IPS-11a (cell line): Measurements from ENCODE around the gene FXYD7.
"Not testable (repeated sequence)": the region's sequence is repeated elsewhere in the genome, so short reads cannot be mapped to it uniquely, and the experiment has no call there.

Experiments used
- H3K4me3 ChIP-seq: one replicate; pipeline ENCODE4 v1.5.1; 2013; ENCODE audit warnings: low read depth, low read length, control low read depth

The FXYD7 gene

GRCh38 chr19:35142606-35143230 lies 337 bp upstream of the FXYD7 start:
- peak overlapping the region; percentile 52 for H3K4me3 ChIP-seq

- H3K4me3 ChIP-seq = no peak overlapping the region
Observed at GRCh38 chr19:35143818-35144217, 763 bp downstream of the FXYD7 start.

DNA sequence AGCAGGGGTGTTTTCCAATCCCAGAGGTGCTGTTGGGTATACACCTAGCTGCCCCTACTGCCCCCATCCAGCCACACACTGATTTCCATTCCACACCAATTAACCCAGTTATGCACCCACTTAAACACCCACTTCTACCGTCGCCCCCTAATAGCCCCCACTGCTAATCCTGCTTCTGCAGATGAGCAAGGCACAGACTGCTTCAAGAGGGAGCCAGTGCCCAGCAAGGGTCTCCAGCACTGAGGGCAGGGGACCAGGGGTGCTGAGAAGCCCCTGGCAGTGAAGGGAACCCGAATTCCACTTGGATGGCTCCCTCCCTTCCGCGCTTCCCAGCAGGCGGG lies 1.2 kb downstream of the FXYD7 start:
- H3K4me3 ChIP-seq = no peak overlapping the region

DNA sequence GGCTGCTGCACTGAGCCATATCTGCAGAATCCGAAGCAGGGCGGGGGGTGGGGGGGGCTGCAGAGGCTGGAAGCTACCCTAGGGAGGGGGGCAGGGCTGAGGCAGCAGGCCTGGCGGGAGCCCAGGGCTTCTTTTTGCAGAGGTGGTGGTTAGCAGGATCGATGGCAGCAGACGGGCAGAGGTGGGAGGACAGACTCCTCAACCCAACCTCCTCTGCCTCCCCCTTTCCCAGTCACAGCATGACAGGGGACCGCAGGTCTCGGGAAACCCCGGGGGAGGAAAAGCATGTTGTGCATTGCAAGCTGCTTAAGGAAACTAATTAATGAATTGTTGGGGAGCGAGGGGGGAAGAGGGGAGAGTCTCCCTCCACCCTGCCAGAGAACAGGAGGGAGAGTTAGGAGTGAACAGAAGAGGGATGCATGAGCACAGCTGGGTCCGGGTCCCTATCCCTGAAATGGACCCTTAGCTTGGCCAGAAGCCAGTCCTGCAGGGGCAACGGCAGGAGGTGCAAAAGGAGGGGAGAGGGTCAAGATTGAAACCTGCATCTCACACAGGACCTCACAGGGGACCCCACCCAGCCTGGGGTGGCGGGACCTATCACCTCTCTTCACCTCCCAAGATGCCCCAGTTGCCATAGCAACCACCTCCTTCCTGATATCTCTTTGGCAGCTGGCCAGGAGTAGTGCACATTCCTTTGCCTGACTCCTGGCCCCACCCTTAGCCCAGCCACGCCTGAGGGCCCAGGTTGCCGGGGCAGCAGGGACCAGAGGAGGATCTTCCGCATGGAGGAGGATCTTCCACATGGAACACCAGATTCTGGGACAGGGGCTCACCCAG lies 1.8 kb downstream of the FXYD7 start:
- H3K4me3 ChIP-seq = no peak overlapping the region

DNA sequence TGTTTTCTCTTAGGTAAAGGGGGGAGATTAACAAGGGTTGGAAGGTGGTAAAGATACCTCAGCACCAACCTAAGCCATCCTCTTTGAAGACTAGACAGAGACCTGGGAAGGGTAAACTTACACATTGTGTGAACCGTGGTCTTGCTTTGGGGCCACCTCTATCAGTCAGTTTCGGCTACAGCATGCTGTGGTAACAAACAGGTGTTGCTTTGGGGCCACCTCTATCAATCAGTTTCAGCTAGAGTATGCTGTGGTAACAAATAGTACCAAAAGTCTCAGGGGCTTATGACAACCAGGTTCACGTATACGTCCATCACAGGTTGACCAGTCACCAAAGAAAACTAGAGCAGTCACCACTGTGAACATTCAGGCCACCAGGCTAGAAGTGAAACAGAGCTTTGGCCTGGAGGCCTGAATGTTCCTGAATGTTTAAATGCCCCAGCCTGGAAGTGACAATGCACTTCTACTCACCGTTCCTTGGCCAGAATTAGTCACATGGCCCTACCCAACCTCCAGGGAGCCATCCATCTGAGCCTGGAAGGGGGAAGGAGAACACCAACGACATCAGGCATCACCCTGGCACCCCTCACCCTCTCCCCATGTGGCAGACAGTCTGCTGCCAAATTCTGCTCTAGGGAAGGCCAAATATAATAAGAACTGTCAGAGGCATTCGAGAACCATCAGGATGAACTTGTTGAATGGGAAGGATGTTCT lies 3.8 kb downstream of the FXYD7 start:
- no peak overlapping the region for H3K4me3 ChIP-seq

DNA sequence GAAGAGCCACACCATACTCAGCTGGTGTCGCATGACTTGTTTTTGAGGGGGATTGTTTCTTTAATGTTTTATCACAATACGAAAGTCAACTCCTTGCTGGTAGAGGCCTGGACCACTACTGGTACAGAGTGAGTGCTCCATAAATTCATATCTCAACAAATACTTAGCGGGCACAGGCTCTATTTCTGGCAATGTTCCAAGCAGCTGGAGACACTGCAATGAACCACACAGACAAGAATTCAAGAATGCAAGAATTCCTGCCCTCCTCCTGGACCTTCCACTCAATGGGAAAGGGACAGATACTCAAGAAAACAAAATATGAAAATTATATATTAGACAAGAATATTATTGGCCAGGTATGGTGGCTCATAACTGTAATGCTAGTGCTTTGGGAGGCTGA lies 6.4 kb downstream of the FXYD7 start:
- H3K4me3 ChIP-seq = no peak overlapping the region

- H3K4me3 ChIP-seq = no peak overlapping the region
Observed at GRCh38 chr19:35150445-35150844, 7.4 kb downstream of the FXYD7 start.

DNA sequence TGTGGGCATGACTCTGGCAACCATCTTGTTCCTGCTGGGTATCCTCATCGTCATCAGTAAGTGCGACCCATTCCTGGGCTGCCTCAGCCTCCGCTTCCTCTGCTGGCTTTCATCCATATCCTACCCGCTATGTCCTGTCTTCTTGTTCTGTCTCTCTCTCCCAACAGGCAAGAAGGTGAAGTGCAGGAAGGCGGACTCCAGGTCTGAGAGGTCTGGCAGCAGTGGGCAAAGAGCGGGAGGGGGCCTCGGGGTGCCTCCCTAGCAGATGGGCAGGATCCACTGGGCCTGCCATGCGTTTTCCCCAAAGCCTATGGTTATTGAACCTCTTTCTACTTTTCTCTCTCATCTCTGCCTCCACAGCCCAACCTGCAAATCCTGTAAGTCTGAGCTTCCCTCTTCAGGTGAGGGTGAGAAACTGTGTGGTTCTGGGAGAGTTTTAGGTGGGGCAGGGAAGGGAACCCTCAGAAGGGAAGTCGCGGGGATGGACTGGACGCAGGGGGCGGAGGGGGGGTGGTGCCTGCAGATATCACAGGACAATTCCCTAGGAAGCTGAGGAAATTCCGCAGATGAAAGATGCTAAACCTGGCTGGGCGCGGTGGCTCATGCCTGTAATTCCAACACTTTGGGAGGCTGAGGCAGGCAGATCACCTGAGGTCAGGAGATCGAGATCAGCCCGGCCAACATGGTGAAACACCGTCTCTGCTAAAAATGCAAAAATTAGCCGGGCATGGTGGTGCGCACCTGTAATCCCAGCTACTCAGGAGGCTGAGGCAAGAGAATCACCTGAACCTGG lies 8.4 kb downstream of the FXYD7 start:
- H3K4me3 ChIP-seq = no peak overlapping the region

DNA sequence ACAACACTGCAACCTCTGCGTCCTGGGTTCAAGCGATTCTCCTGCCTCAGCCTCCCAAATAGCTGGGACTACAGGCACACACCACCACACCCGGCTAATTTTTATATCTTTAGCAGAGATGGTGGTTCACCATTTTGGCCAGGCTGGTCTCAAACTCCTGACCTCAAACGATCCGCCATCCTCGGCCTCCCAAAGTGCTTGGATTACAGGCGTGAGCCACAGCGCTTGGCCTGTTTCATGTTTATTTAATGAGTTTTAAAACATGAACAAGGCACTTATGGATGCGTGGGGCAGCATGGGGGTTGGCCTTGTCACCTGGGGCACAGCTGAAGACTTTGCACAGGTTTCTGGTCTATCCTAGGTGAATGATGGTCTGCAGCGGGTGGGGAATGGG lies 10.1 kb downstream of the FXYD7 start:
- H3K4me3 ChIP-seq = not testable (repeated sequence)

DNA sequence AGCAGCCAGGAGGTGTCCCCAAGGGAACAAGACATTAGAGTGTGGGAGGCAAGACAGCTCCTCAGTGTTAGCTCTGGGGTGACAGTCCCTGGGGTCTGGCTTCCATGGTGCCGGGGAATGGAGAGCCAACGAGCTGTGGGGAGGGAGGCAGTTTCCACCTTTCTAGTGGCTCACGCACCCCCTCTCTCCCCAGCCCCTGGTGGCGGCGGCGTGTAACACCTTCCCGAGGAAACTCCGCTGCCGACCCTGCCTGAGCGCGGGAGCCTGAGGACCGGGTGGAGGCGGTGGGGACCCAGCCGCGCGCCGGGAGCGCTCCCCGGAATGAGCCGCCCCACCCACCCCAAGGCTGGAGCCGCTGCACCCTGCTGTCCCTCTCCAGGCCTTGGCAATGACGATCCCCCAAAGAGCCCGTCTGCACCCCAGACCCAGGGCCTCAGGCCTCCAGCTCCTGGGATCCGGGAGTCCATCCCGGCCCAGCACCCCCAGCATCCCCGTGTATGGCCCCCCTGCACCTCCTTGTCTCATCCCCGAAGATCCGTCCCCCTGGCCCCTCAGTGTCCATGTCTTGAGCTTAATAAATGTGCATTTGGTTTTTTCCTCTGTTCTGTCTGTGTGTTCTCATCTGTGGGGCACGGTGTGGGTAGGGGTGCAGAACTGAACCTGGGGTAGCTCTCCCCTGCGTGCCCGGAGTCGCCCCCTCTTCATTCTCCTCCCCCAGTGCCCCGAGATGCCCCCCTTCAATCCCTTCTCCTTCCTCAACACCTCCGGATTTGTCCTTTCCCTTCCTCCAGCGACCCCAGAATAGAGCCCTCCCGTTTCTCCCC lies 10.9 kb downstream of the FXYD7 start:
- peak overlapping the region; percentile 72 for H3K4me3 ChIP-seq

GRCh38 chr19:35154525-35155406 lies 11.7 kb downstream of the FXYD7 start, which contains the start of gene FXYD5:
Gene FXYD5, plus strand, starts transcription at chr19:35154735. Its CDS starts 816 bp downstream, at chr19:35155551.
- H3K4me3 ChIP-seq = peak within 1 kb of the TSS; percentile 72

DNA sequence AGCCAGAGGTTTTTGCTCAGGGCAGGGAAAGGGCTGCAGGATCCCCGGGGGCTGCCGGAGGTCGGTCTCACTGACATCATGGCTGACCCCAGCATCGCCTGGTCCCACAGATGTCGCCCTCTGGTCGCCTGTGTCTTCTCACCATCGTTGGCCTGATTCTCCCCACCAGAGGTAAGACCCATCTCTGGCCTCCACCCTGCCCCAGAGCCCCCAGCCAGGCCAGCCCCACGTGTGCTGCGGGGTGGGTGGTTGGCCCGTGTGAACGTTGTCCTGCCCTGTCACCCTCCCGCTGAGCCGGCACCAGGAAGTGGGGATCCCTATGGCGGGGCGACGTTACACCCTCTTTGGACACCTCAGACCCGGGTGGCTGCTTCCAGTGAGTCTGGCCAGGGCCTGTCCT lies 12.4 kb downstream of the FXYD7 start:
- peak overlapping the region; percentile 72 for H3K4me3 ChIP-seq

- H3K4me3 ChIP-seq = no peak overlapping the region
Observed at GRCh38 chr19:35155981-35156672, 13.1 kb downstream of the FXYD7 start.

- H3K4me3 ChIP-seq = no peak overlapping the region
Observed at GRCh38 chr19:35156673-35157014, 13.6 kb downstream of the FXYD7 start.

- no peak overlapping the region for H3K4me3 ChIP-seq
Observed at GRCh38 chr19:35157431-35157830, 14.4 kb downstream of the FXYD7 start.

- H3K4me3 ChIP-seq = no peak overlapping the region
Observed at GRCh38 chr19:35159606-35160005, 16.6 kb downstream of the FXYD7 start.

DNA sequence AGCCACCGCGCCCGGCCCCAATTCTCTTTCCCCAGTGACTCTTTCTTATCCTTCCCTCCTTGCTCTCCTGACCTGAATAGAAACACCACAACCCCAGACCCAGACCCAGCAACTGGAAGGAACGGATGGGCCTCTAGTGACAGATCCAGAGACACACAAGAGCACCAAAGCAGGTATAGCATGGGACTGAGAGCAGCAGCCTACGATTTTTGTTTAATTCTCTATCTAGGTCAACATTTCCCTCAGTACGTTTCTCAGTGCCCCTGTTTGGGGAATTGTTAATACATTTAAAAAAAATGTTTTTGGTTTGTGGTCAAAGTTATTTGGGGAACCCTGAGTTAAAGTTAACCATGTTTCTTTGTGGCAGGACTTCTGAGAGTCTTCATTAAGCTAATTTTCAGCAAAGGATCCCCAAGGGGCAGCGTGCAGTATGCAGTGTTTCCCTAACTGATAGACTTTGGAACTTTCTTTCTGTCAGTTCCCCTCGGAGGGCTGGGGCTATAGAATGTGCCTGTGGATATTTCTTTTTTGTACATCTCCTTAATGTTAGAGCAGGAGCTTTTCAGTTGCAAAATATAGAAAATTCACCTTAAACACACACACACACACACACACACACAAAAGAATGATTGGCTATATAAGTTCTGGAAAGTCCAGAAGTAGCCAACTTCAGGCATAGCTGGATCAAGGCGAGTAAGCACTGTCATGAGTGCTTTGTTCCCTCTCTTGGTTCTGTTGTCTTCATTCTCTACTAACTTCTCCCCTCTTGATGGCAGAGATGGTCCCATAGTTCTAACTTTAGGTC lies 17.8 kb downstream of the FXYD7 start:
- no peak overlapping the region for H3K4me3 ChIP-seq

- no peak overlapping the region for H3K4me3 ChIP-seq
Observed at GRCh38 chr19:35161434-35161743, 18.3 kb downstream of the FXYD7 start.
